ENCODE measurements around the gene EFNA1.

EFNA1 gene

GRCh38 chr1:155082301-155083051 lies 45.2 kb upstream of the EFNA1 start:
- Histone ChIP-seq H3K4me2 (ENCODE audit: low read depth, low read length) (peak overlapping the region; percentile 89; the same call in 1 of the 2 replicates), H4K20me1 (ENCODE audit: insufficient read depth, low read length) (no peaks in the 10 kb centered on the region), H3F3A (ENCODE audit: insufficient read depth, low read length) (peaks cover 23% of the 10 kb centered on the region), H3K9ac (ENCODE audit: low read length) (no peak overlapping the region), H3K27ac (ENCODE audit: low read length) (no peak overlapping the region), H3K36me3 (replicated peaks; ENCODE audit: insufficient read depth, low read length) (no peaks in the 10 kb centered on the region), H3K79me2 (ENCODE audit: low read length) (no peaks in the 10 kb centered on the region), H3K4me3 (ENCODE audit: low read length) (no peak overlapping the region), H2AFZ (ENCODE audit: low read length) (no peak overlapping the region), H3K9me3 (replicated peaks; ENCODE audit: insufficient read depth, low read length) (no peaks in the 10 kb centered on the region), H3K27me3 (replicated peaks; ENCODE audit: insufficient read depth, low read length) (peaks cover 52% of the 10 kb centered on the region), H3K9me2 (replicated peaks; ENCODE audit: insufficient read depth, low read length) (no peaks in the 10 kb centered on the region), H3K4me1 (ENCODE audit: low read length) (peaks cover 53% of the 10 kb centered on the region)
- DNase-seq, result no peak
- TF ChIP-seq, protein P1, sequence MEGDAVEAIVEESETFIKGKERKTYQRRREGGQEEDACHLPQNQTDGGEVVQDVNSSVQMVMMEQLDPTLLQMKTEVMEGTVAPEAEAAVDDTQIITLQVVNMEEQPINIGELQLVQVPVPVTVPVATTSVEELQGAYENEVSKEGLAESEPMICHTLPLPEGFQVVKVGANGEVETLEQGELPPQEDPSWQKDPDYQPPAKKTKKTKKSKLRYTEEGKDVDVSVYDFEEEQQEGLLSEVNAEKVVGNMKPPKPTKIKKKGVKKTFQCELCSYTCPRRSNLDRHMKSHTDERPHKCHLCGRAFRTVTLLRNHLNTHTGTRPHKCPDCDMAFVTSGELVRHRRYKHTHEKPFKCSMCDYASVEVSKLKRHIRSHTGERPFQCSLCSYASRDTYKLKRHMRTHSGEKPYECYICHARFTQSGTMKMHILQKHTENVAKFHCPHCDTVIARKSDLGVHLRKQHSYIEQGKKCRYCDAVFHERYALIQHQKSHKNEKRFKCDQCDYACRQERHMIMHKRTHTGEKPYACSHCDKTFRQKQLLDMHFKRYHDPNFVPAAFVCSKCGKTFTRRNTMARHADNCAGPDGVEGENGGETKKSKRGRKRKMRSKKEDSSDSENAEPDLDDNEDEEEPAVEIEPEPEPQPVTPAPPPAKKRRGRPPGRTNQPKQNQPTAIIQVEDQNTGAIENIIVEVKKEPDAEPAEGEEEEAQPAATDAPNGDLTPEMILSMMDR (IDR thresholded peaks at IDR 0.05; ENCODE audit: low read length), result no peak
- peak; percentile 99 for TF ChIP-seq EZH2 (optimal IDR thresholded peaks at IDR 0.05; ENCODE audit: low read depth, low read length)

DNA sequence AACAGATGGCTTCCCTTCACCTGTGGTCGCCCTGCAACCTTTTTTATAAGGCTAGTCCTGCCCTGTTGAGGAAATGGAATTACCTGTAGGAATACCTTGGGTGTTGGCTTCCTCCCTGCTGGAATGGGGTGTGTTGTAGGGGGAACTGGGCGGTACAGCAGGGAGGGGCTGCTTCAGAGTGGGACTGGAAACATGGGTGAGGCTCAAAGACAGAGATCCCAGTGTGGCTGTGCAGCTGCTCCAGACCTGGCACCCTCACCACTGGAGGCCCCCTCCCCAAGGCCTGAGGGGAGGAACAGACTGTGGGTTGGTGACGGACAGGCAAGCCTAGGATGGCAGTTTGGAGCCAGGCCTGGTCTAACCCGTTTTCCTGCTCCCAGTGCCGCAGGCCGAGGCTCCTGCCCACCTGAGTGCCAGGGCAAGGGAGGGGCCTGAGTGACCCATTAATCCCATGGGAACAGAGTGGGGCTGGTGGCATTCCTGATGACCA lies 44.6 kb upstream of the EFNA1 start:
- Histone ChIP-seq H2AFZ (ENCODE audit: low read length) (no peak overlapping the region), H3K9ac (ENCODE audit: low read length) (no peak overlapping the region), H3K4me2 (ENCODE audit: low read depth, low read length) (no peak overlapping the region), H3K27me3 (replicated peaks; ENCODE audit: insufficient read depth, low read length) (peaks cover 52% of the 10 kb centered on the region), H3K4me3 (ENCODE audit: low read length) (no peak overlapping the region), H3K27ac (ENCODE audit: low read length) (no peak overlapping the region), H3F3A (ENCODE audit: insufficient read depth, low read length) (peaks cover 17% of the 10 kb centered on the region), H4K20me1 (ENCODE audit: insufficient read depth, low read length) (no peaks in the 10 kb centered on the region), H3K9me3 (replicated peaks; ENCODE audit: insufficient read depth, low read length) (no peaks in the 10 kb centered on the region), H3K36me3 (replicated peaks; ENCODE audit: insufficient read depth, low read length) (no peaks in the 10 kb centered on the region), H3K4me1 (ENCODE audit: low read length) (peaks cover 47% of the 10 kb centered on the region), H3K9me2 (replicated peaks; ENCODE audit: insufficient read depth, low read length) (no peaks in the 10 kb centered on the region), H3K79me2 (ENCODE audit: low read length) (no peaks in the 10 kb centered on the region)
- DNase-seq, result no peak
- TF ChIP-seq, protein P1 (IDR thresholded peaks at IDR 0.05; ENCODE audit: low read length), result no peak
- no peak for TF ChIP-seq EZH2 (optimal IDR thresholded peaks at IDR 0.05; ENCODE audit: low read depth, low read length)
- no peak for TF ChIP-seq EZH2phosphoT487 (IDR thresholded peaks at IDR 0.05; ENCODE audit: low read length)

DNA sequence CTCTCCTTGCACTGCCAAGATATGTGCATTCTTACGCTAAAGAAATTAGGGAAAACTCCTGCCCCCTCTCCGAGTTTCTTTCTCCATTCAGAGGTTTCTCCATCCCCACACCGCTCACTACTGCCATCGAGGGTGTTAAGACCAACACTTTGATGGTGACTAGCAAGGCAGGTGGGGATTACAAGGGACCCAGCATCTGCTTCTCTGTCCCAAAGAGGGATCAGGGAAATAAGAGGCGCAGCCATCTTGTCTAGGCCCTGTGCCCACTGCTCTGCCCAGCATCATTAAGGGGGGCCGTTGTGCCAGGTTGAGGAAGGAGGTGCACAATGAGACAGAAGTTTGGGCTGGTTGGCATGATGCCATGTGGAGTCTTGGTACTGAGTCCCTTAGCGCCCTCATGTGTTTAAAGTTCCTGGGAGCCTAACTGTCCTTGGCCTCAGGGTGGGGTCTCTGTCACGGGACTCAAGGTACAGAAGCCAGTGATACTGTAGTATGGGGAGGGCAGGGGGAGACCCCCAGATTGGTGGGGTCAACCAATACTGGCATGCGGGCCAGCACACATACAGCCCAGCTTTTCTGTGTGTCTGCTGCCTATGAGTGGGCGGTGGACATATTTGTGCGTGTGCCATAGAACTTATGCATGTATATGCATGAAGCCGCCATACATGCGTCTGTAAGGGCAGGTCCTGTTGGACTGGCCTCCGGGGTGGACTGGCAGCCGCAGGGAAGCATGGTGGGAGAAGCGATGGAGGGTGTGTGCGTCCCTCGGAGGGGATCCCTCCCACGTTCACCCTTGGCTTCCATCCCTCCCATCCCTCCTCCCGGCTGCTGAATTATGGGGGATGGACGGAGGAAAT lies 43.6 kb upstream of the EFNA1 start:
- Histone ChIP-seq H3K9me3 (replicated peaks; ENCODE audit: insufficient read depth, low read length) (no peaks in the 10 kb centered on the region), H3K27me3 (replicated peaks; ENCODE audit: insufficient read depth, low read length) (peaks cover 49% of the 10 kb centered on the region), H3K4me1 (ENCODE audit: low read length) (peaks cover 41% of the 10 kb centered on the region), H3K36me3 (replicated peaks; ENCODE audit: insufficient read depth, low read length) (no peaks in the 10 kb centered on the region), H3K4me3 (ENCODE audit: low read length) (peak overlapping the region; percentile 84), H3K27ac (ENCODE audit: low read length) (no peak overlapping the region), H3K79me2 (ENCODE audit: low read length) (no peaks in the 10 kb centered on the region), H3F3A (ENCODE audit: insufficient read depth, low read length) (peaks cover 16% of the 10 kb centered on the region), H3K9ac (ENCODE audit: low read length) (peak overlapping the region; percentile 54; the same call in 1 of the 2 replicates), H4K20me1 (ENCODE audit: insufficient read depth, low read length) (no peaks in the 10 kb centered on the region), H3K9me2 (replicated peaks; ENCODE audit: insufficient read depth, low read length) (no peaks in the 10 kb centered on the region), H3K4me2 (ENCODE audit: low read depth, low read length) (peak overlapping the region; percentile 100), H2AFZ (ENCODE audit: low read length) (peak overlapping the region; percentile 88)
- peak; percentile 68 for DNase-seq
- TF ChIP-seq EZH2 (optimal IDR thresholded peaks at IDR 0.05; ENCODE audit: low read depth, low read length), result no peak
- TF ChIP-seq, protein P1 (IDR thresholded peaks at IDR 0.05; ENCODE audit: low read length), result peak; percentile 50
